Measurements from ENCODE around the gene KIAA1586. TPM values are rescaled to one million over a fixed set of nuclear protein-coding genes. Genes with fewer than 3 reads are reported as not detected.

The KIAA1586 gene
- total and polyA plus RNA-seq, 4 donors: 3.3 to 16.5 (median 10.7) TPM

- Histone ChIP-seq H3K27me3 (ENCODE audit: control insufficient read depth in 1 of 2, insufficient read depth in 2 of 2, low read length in 1 of 2) (no peaks in the 10 kb centered on the region), H3K36me3 (ENCODE audit: control insufficient read depth in 1 of 2, insufficient read depth in 2 of 2, low read length in 1 of 2) (peaks cover 0 to 2% of the 10 kb centered on the region in 2 donors), H3K4me3 (ENCODE audit: low read length in 2 of 2) (no peak overlapping the region), H3K4me1 (ENCODE audit: control insufficient read depth in 1 of 2, insufficient read depth in 2 of 2, low read length in 2 of 2) (no peaks in the 10 kb centered on the region), H3K9me3 (ENCODE audit: control insufficient read depth, low read length) (no peaks in the 10 kb centered on the region), H3K27ac (ENCODE audit: low read depth in 1 of 2, low read length in 2 of 2) (no peak overlapping the region)
- intact Hi-C loops (cut with DNase I): no loop called here
- ATAC-seq (ENCODE audit: low FRiP score) (no peak), DNase-seq (no peak)
- 79 to 91% methylated on average over 1 of the region's 1 CpG for WGBS, 2 donors
Observed at GRCh38 chr6:57064809-57065208, 18.3 kb downstream of the KIAA1586 start.

- no peaks in the 10 kb centered on the region for H3K4me1 ChIP-seq (ENCODE audit: control insufficient read depth in 1 of 2, insufficient read depth in 2 of 2, low read length in 2 of 2)
- H3K27ac ChIP-seq (ENCODE audit: low read depth in 1 of 2, low read length in 2 of 2): no peak overlapping the region
- peaks cover 0 to 2% of the 10 kb centered on the region in 2 donors for H3K36me3 ChIP-seq (ENCODE audit: control insufficient read depth in 1 of 2, insufficient read depth in 2 of 2, low read length in 1 of 2)
- H3K27me3 ChIP-seq (ENCODE audit: control insufficient read depth in 1 of 2, insufficient read depth in 2 of 2, low read length in 1 of 2): no peaks in the 10 kb centered on the region
- H3K4me3 ChIP-seq (ENCODE audit: low read length in 2 of 2): no peak overlapping the region
- WGBS, 2 donors: 90 to 94% methylated on average over 1 of the region's 1 CpG
- intact Hi-C loops (cut with DNase I): no loop called here
- DNase-seq (no peak), ATAC-seq (ENCODE audit: low FRiP score) (no peak)
- no peaks in the 10 kb centered on the region for H3K9me3 ChIP-seq (ENCODE audit: control insufficient read depth, low read length)
Observed at GRCh38 chr6:57068061-57068460, 21.6 kb downstream of the KIAA1586 start.

- DNase-seq (no peak), ATAC-seq (ENCODE audit: low FRiP score) (no peak)
- WGBS, 2 donors: 77 to 80% methylated on average over 4 of the region's 4 CpGs
- Histone ChIP-seq H3K9me3 (ENCODE audit: control insufficient read depth, low read length) (no peaks in the 10 kb centered on the region), H3K27me3 (ENCODE audit: control insufficient read depth in 1 of 2, insufficient read depth in 2 of 2, low read length in 1 of 2) (no peaks in the 10 kb centered on the region), H3K4me1 (ENCODE audit: control insufficient read depth in 1 of 2, insufficient read depth in 2 of 2, low read length in 2 of 2) (no peaks in the 10 kb centered on the region), H3K27ac (ENCODE audit: low read depth in 1 of 2, low read length in 2 of 2) (no peak overlapping the region), H3K4me3 (ENCODE audit: low read length in 2 of 2) (no peak overlapping the region), H3K36me3 (ENCODE audit: control insufficient read depth in 1 of 2, insufficient read depth in 2 of 2, low read length in 1 of 2) (no peaks in the 10 kb centered on the region)
- intact Hi-C loops (cut with DNase I): no loop called here
Observed at GRCh38 chr6:57069228-57069627, 22.7 kb downstream of the KIAA1586 start.

- no peak for ATAC-seq (ENCODE audit: low FRiP score)
- Histone ChIP-seq H3K36me3 (ENCODE audit: control insufficient read depth in 1 of 2, insufficient read depth in 2 of 2, low read length in 1 of 2) (no peaks in the 10 kb centered on the region), H3K27ac (ENCODE audit: low read depth in 1 of 2, low read length in 2 of 2) (no peak overlapping the region), H3K4me1 (ENCODE audit: control insufficient read depth in 1 of 2, insufficient read depth in 2 of 2, low read length in 2 of 2) (no peaks in the 10 kb centered on the region), H3K9me3 (ENCODE audit: control insufficient read depth, low read length) (no peaks in the 10 kb centered on the region), H3K4me3 (ENCODE audit: low read length in 2 of 2) (no peak overlapping the region), H3K27me3 (ENCODE audit: control insufficient read depth in 1 of 2, insufficient read depth in 2 of 2, low read length in 1 of 2) (no peaks in the 10 kb centered on the region)
- no peak for DNase-seq
- WGBS, 2 donors: 59 to 64% methylated on average over 9 of the region's 9 CpGs
- intact Hi-C loops (cut with DNase I): no loop called here
Observed at GRCh38 chr6:57069920-57070331, 23.4 kb downstream of the KIAA1586 start.

GRCh38 chr6:57072108-57072507, 25.6 kb downstream of the KIAA1586 start:
- H3K4me1 ChIP-seq (ENCODE audit: control insufficient read depth in 1 of 2, insufficient read depth in 2 of 2, low read length in 2 of 2): no peaks in the 10 kb centered on the region
- no peaks in the 10 kb centered on the region for H3K27me3 ChIP-seq (ENCODE audit: control insufficient read depth in 1 of 2, insufficient read depth in 2 of 2, low read length in 1 of 2)
- DNase-seq (no peak), ATAC-seq (ENCODE audit: low FRiP score) (no peak)
- H3K4me3 ChIP-seq (ENCODE audit: low read length in 2 of 2): no peak overlapping the region
- no peaks in the 10 kb centered on the region for H3K36me3 ChIP-seq (ENCODE audit: control insufficient read depth in 1 of 2, insufficient read depth in 2 of 2, low read length in 1 of 2)
- no peak overlapping the region for H3K27ac ChIP-seq (ENCODE audit: low read depth in 1 of 2, low read length in 2 of 2)
- WGBS, 2 donors: 82 to 85% methylated on average over 3 of the region's 3 CpGs
- intact Hi-C loops (cut with DNase I): no loop called here
- no peaks in the 10 kb centered on the region for H3K9me3 ChIP-seq (ENCODE audit: control insufficient read depth, low read length)

GRCh38 chr6:57074383-57074782, 27.9 kb downstream of the KIAA1586 start:
- Histone ChIP-seq H3K36me3 (ENCODE audit: control insufficient read depth in 1 of 2, insufficient read depth in 2 of 2, low read length in 1 of 2) (no peaks in the 10 kb centered on the region), H3K9me3 (ENCODE audit: control insufficient read depth, low read length) (no peaks in the 10 kb centered on the region), H3K27me3 (ENCODE audit: control insufficient read depth in 1 of 2, insufficient read depth in 2 of 2, low read length in 1 of 2) (no peaks in the 10 kb centered on the region), H3K4me1 (ENCODE audit: control insufficient read depth in 1 of 2, insufficient read depth in 2 of 2, low read length in 2 of 2) (no peaks in the 10 kb centered on the region), H3K4me3 (ENCODE audit: low read length in 2 of 2) (no peak overlapping the region), H3K27ac (ENCODE audit: low read depth in 1 of 2, low read length in 2 of 2) (no peak overlapping the region)
- no peak for DNase-seq
- ATAC-seq (ENCODE audit: low FRiP score): no peak
- WGBS, 2 donors: 85 to 92% methylated on average over 8 of the region's 8 CpGs
- intact Hi-C loops (cut with DNase I): no loop called here

GRCh38 chr6:57075092-57075491, 28.6 kb downstream of the KIAA1586 start:
- no peak for DNase-seq
- intact Hi-C loops (cut with DNase I): no loop called here
- no peaks in the 10 kb centered on the region for H3K36me3 ChIP-seq (ENCODE audit: control insufficient read depth in 1 of 2, insufficient read depth in 2 of 2, low read length in 1 of 2)
- H3K9me3 ChIP-seq (ENCODE audit: control insufficient read depth, low read length): no peaks in the 10 kb centered on the region
- H3K4me3 ChIP-seq (ENCODE audit: low read length in 2 of 2): no peak overlapping the region
- ATAC-seq (ENCODE audit: low FRiP score): no peak
- no peaks in the 10 kb centered on the region for H3K4me1 ChIP-seq (ENCODE audit: control insufficient read depth in 1 of 2, insufficient read depth in 2 of 2, low read length in 2 of 2)
- H3K27ac ChIP-seq (ENCODE audit: low read depth in 1 of 2, low read length in 2 of 2): no peak overlapping the region
- no peaks in the 10 kb centered on the region for H3K27me3 ChIP-seq (ENCODE audit: control insufficient read depth in 1 of 2, insufficient read depth in 2 of 2, low read length in 1 of 2)

- intact Hi-C loops (cut with DNase I): no loop called here
- no peak for ATAC-seq (ENCODE audit: low FRiP score)
- WGBS, 2 donors: 91% methylated on average over 1 of the region's 1 CpG
- H3K4me1 ChIP-seq (ENCODE audit: control insufficient read depth in 1 of 2, insufficient read depth in 2 of 2, low read length in 2 of 2): no peaks in the 10 kb centered on the region
- DNase-seq: no peak
- H3K9me3 ChIP-seq (ENCODE audit: control insufficient read depth, low read length): no peaks in the 10 kb centered on the region
- H3K36me3 ChIP-seq (ENCODE audit: control insufficient read depth in 1 of 2, insufficient read depth in 2 of 2, low read length in 1 of 2): no peaks in the 10 kb centered on the region
- H3K27me3 ChIP-seq (ENCODE audit: control insufficient read depth in 1 of 2, insufficient read depth in 2 of 2, low read length in 1 of 2): no peaks in the 10 kb centered on the region
- H3K27ac ChIP-seq (ENCODE audit: low read depth in 1 of 2, low read length in 2 of 2): no peak overlapping the region
- no peak overlapping the region for H3K4me3 ChIP-seq (ENCODE audit: low read length in 2 of 2)
Observed at GRCh38 chr6:57078531-57079207, 32.2 kb downstream of the KIAA1586 start.

GRCh38 chr6:57085471-57085870, 39.0 kb downstream of the KIAA1586 start:
- 80 to 88% methylated on average over 2 of the region's 2 CpGs for WGBS, 2 donors
- Histone ChIP-seq H3K4me3 (ENCODE audit: low read length in 2 of 2) (no peak overlapping the region), H3K27ac (ENCODE audit: low read depth in 1 of 2, low read length in 2 of 2) (no peak overlapping the region), H3K4me1 (ENCODE audit: control insufficient read depth in 1 of 2, insufficient read depth in 2 of 2, low read length in 2 of 2) (no peaks in the 10 kb centered on the region), H3K36me3 (ENCODE audit: control insufficient read depth in 1 of 2, insufficient read depth in 2 of 2, low read length in 1 of 2) (no peaks in the 10 kb centered on the region), H3K27me3 (ENCODE audit: control insufficient read depth in 1 of 2, insufficient read depth in 2 of 2, low read length in 1 of 2) (no peaks in the 10 kb centered on the region), H3K9me3 (ENCODE audit: control insufficient read depth, low read length) (no peaks in the 10 kb centered on the region)
- no peak for DNase-seq
- intact Hi-C loops (cut with DNase I): loop anchor here in 1 of 2 donors (5.0 kb wide), 1 partner anchor 232 kb away; the partner anchor contains the start of gene PRIM2
- ATAC-seq (ENCODE audit: low FRiP score): no peak
